Hepatocyte (in vitro differentiated cells): Measurements from ENCODE around the gene CPM.

Experiments used
- EZH2 ChIP-seq: fragments of 200-600 bp; sonication (generic); IDR thresholded peaks from 2 replicates; pipeline ENCODE4 v1.6.1; 2016; ENCODE audit warnings: antibody characterized with exemption, mild to moderate bottlenecking, borderline replicate concordance
- TF ChIP-seq, protein P1 (sequence below): fragments of 200-600 bp; sonication (generic); IDR thresholded peaks from 2 replicates; pipeline ENCODE4 v1.5.1; 2016; ENCODE audit warnings: antibody characterized with exemption, mild to moderate bottlenecking; ENCODE audit not compliant: poor library complexity

DNA sequence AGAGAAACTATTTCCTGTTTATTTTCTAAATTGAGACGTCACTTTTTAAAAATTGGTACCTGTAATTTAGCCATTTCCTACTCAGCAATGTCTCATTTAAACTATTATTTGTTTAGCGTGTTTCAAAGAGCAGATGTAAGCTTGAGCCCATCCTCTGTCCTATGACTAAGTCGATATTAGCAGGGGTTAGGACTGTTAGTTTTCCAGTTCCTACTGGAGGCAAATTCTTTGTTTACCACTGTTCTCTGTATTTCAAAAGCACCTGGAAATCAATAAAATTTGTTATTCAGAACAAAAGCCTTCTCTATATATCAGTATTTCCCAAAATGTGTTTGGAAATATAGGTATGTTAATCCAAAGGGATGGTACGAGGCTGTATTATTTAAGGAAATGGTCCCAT, 82.6 kb downstream of the CPM start:
- TF ChIP-seq EZH2: no peak
- TF ChIP-seq, protein P1, sequence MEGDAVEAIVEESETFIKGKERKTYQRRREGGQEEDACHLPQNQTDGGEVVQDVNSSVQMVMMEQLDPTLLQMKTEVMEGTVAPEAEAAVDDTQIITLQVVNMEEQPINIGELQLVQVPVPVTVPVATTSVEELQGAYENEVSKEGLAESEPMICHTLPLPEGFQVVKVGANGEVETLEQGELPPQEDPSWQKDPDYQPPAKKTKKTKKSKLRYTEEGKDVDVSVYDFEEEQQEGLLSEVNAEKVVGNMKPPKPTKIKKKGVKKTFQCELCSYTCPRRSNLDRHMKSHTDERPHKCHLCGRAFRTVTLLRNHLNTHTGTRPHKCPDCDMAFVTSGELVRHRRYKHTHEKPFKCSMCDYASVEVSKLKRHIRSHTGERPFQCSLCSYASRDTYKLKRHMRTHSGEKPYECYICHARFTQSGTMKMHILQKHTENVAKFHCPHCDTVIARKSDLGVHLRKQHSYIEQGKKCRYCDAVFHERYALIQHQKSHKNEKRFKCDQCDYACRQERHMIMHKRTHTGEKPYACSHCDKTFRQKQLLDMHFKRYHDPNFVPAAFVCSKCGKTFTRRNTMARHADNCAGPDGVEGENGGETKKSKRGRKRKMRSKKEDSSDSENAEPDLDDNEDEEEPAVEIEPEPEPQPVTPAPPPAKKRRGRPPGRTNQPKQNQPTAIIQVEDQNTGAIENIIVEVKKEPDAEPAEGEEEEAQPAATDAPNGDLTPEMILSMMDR: no peak
